Spleen (tissue), 11 donors: Measurements from ENCODE around the gene GGN. TPM values are rescaled to one million over a fixed set of nuclear protein-coding genes. Genes with fewer than 3 reads are reported as not detected.
"Not testable (repeated sequence)": the region's sequence is repeated elsewhere in the genome, so short reads cannot be mapped to it uniquely, and the experiment has no call there.

ENCODE experiments used
- DNase-seq: peaks from one replicate; pipeline ENCODE4 v3.0.0-alpha.2; 2020
- H3K27ac ChIP-seq, 8 donors: fragments of 200-600 bp; sonication (generic) in 7 of 8; 1 replicate in 4 of 8; 2 replicates in 4 of 8; pipeline versions ENCODE4 v1.5.0 to v1.8.0; 2016 to 2021; ENCODE audit warnings: inconsistent platforms in 4 of 8, mild to moderate bottlenecking in 4 of 8, moderate library complexity in 1 of 8
- H3K27me3 ChIP-seq, 7 donors: fragments of 200-600 bp; sonication (generic) in 6 of 7; replicated peaks in 1 of 7; 1 replicate in 4 of 7; 2 replicates in 3 of 7; pipeline versions ENCODE4 v1.5.0 to v1.8.0; 2016 to 2021; ENCODE audit warnings: inconsistent platforms in 3 of 7, mild to moderate bottlenecking in 1 of 7
- H3K36me3 ChIP-seq, 6 donors: fragments of 200-600 bp; sonication (generic) in 5 of 6; 1 replicate in 4 of 6; 2 replicates in 2 of 6; pipeline versions ENCODE4 v1.5.0 to v1.8.0; 2016 to 2021; ENCODE audit warnings: inconsistent platforms in 2 of 6
- H3K4me1 ChIP-seq, 6 donors: fragments of 200-600 bp; sonication (generic) in 5 of 6; 1 replicate in 3 of 6; 2 replicates in 3 of 6; pipeline versions ENCODE4 v1.5.0 to v1.8.0; 2016 to 2021; ENCODE audit warnings: inconsistent platforms in 3 of 6
- H3K4me3 ChIP-seq, 8 donors: fragments of 200-600 bp; sonication (generic) in 7 of 8; 1 replicate in 4 of 8; 2 replicates in 4 of 8; pipeline versions ENCODE4 v1.5.0 to v1.8.0; 2016 to 2021; ENCODE audit warnings: inconsistent platforms in 4 of 8, mild to moderate bottlenecking in 4 of 8, moderate library complexity in 2 of 8
- H3K9me3 ChIP-seq, 8 donors: fragments of 200-600 bp; sonication (generic) in 7 of 8; 1 replicate in 4 of 8; 2 replicates in 4 of 8; pipeline versions ENCODE4 v1.5.0 to v1.8.0; 2016 to 2021; ENCODE audit warnings: inconsistent platforms in 4 of 8
- CTCF ChIP-seq, 11 experiments: fragments of 200-600 bp in 7 of 11; fragments of 450-650 bp in 4 of 11; sonication (generic) in 4 of 11; IDR thresholded peaks in 8 of 11; conservative IDR thresholded peaks in 3 of 11; 1 replicate in 7 of 11; 2 replicates in 4 of 11; pipeline versions ENCODE4 v1.4.0 to v1.8.0; 2016 to 2021; ENCODE audit warnings: antibody characterized with exemption in 11 of 11, inconsistent platforms in 4 of 11, mild to moderate bottlenecking in 1 of 11
- POLR2A ChIP-seq, 3 donors: fragments of 450-650 bp; IDR thresholded peaks; one replicate each; pipeline ENCODE4 v1.5.1; 2017; ENCODE audit warnings: antibody characterized with exemption in 3 of 3, mild to moderate bottlenecking in 1 of 3
- POLR2AphosphoS5 ChIP-seq, 3 donors: sonication (generic); formaldehyde crosslinking; IDR thresholded peaks; one replicate each; pipeline ENCODE4 v1.5.1; 2017; ENCODE audit warnings: antibody characterized with exemption in 3 of 3
- WGBS, 5 donors: extraction: QIAGEN DNeasy Blood & Tissue Kit in 3 of 5; methylation state at CpG; one replicate each; pipeline versions ENCODE4 v1.1.5 to v1.1.7; 2013 to 2018; 5-methylcytosine and 5-hydroxymethylcytosine counted together
- intact Hi-C: fragments of 100-400 bp; cut with DNase I; formaldehyde crosslinking; loops from one replicate; pipeline ENCODE4 v1.15.0; 2023; ENCODE audit warnings: low total_unique reads
- polyA plus RNA-seq, 3 donors: library from polyadenylated mRNA; stranded (reverse); fragments of 200-250 nt; gene quantifications; one replicate each; pipeline ENCODE4 v1.2.1, GENCODE V29; 2013
- total RNA-seq, 7 donors: library from RNA; depleted of rRNA in 3 of 7; stranded (reverse); fragments of >200 nt in 3 of 7; fragmentation: NEBNext Ultra II Directional in 4 of 7; extraction: Animal tissue kit (Norgen Biotek cat#: 25700) in 4 of 7; gene quantifications; one replicate each; pipeline versions ENCODE4 v1.1.0 to v1.2.1, GENCODE V29; 2016 to 2021
- donor health status: healthy with polysubstance abuse.
- donor health status: DM: no; HTN: no; CAD: no; lungs with moderate emphysema.
- donor health status: DM: no; HTN: no; CAD: no.
- donor health status: Bipolar disorder and iron deficiency.
- donor health status: healthy.
- donor health status: DM: no; HTN: no; CAD: no.
- donor health status: DM: yes; HTN: yes; CAD: no.

GGN gene
- total and polyA plus RNA-seq, 10 donors, result 0.08 to 0.19 TPM; not detected in 8

- Histone ChIP-seq H3K27me3 (peaks cover 0 to 66% (median 29%) of the 10 kb centered on the region in 7 donors), H3K36me3 (no peaks in the 10 kb centered on the region), H3K4me1 (peaks cover 0 to 17% (median 9%) of the 10 kb centered on the region in 6 donors), H3K9me3 (no peaks in the 10 kb centered on the region), H3K4me3 (peak within 1 kb of the TSS in 2 of 8 donors; percentile 4 to 49), H3K27ac (no peak within 1 kb of the TSS)
- no peak for TF ChIP-seq POLR2A (IDR thresholded peaks at IDR 0.05)
- TF ChIP-seq CTCF (IDR thresholded peaks at IDR 0.05 in 8 of 11, conservative IDR thresholded peaks at IDR 0.05 in 3 of 11), result no peak
- no peak for TF ChIP-seq POLR2AphosphoS5 (IDR thresholded peaks at IDR 0.05)
- intact Hi-C loops, result no loop called here
- peak; percentile 91 for DNase-seq
- WGBS, 5 donors, result 12 to 19% (median 16%) methylated on average over 19 to 20 of the region's 20 CpGs
Observed at GRCh38 chr19:38433268-38433733, 45.5 kb upstream of the GGN start, which contains the start of gene RYR1. Gene RYR1 (plus strand): TSS chr19:38433691. CDS start chr19:38433830, 139 bp downstream.

- peaks cover 0 to 50% (median 29%) of the 10 kb centered on the region in 7 donors for H3K27me3 ChIP-seq
- WGBS, 5 donors, result 83 to 91% (median 88%) methylated on average over 7 of the region's 7 CpGs
- intact Hi-C loops, result no loop called here
- H3K36me3 ChIP-seq, result no peaks in the 10 kb centered on the region
- H3K4me3 ChIP-seq, result no peak overlapping the region
- H3K9me3 ChIP-seq, result no peaks in the 10 kb centered on the region
- H3K27ac ChIP-seq, result no peak overlapping the region
- no peak for DNase-seq
- no peak for TF ChIP-seq POLR2AphosphoS5 (IDR thresholded peaks at IDR 0.05)
- no peak for TF ChIP-seq CTCF (IDR thresholded peaks at IDR 0.05 in 8 of 11, conservative IDR thresholded peaks at IDR 0.05 in 3 of 11)
- no peak for TF ChIP-seq POLR2A (IDR thresholded peaks at IDR 0.05)
- peaks cover 0 to 26% (median 16%) of the 10 kb centered on the region in 6 donors for H3K4me1 ChIP-seq
Observed at GRCh38 chr19:38430931-38431330, 43.1 kb upstream of the GGN start.

GRCh38 chr19:38429811-38430156 is 42.0 kb upstream of the GGN start:
- Histone ChIP-seq H3K27ac (no peak overlapping the region), H3K4me1 (peaks cover 0 to 37% (median 19%) of the 10 kb centered on the region in 6 donors), H3K27me3 (peaks cover 0 to 39% (median 21%) of the 10 kb centered on the region in 7 donors), H3K9me3 (no peaks in the 10 kb centered on the region), H3K36me3 (no peaks in the 10 kb centered on the region), H3K4me3 (no peak overlapping the region)
- 76 to 91% (median 88%) methylated on average over 2 of the region's 2 CpGs for WGBS, 5 donors
- intact Hi-C loops, result no loop called here
- no peak for TF ChIP-seq POLR2A (IDR thresholded peaks at IDR 0.05)
- TF ChIP-seq POLR2AphosphoS5 (IDR thresholded peaks at IDR 0.05), result no peak
- no peak for TF ChIP-seq CTCF (IDR thresholded peaks at IDR 0.05 in 8 of 11, conservative IDR thresholded peaks at IDR 0.05 in 3 of 11)
- no peak for DNase-seq

- Histone ChIP-seq H3K36me3 (no peaks in the 10 kb centered on the region), H3K4me3 (no peak overlapping the region), H3K4me1 (peaks cover 0 to 35% (median 19%) of the 10 kb centered on the region in 6 donors), H3K27ac (no peak overlapping the region), H3K9me3 (no peaks in the 10 kb centered on the region), H3K27me3 (peaks cover 0 to 33% (median 16%) of the 10 kb centered on the region in 7 donors)
- TF ChIP-seq POLR2A (IDR thresholded peaks at IDR 0.05) (no peak), CTCF (IDR thresholded peaks at IDR 0.05 in 8 of 11, conservative IDR thresholded peaks at IDR 0.05 in 3 of 11) (no peak), POLR2AphosphoS5 (IDR thresholded peaks at IDR 0.05) (no peak)
- no peak for DNase-seq
- intact Hi-C loops, result no loop called here
- 58 to 67% (median 58%) methylated on average over 14 of the region's 14 CpGs for WGBS, 5 donors
Observed at GRCh38 chr19:38429055-38429810, 41.4 kb upstream of the GGN start.

GRCh38 chr19:38427035-38427677 is 39.3 kb upstream of the GGN start:
- H3K27ac ChIP-seq, DNase-seq, H3K4me3 ChIP-seq, H3K36me3 ChIP-seq, H3K9me3 ChIP-seq, intact Hi-C loops: not testable (repeated sequence)
- Histone ChIP-seq H3K27me3 (peaks cover 0 to 18% (median 0%) of the 10 kb centered on the region in 7 donors), H3K4me1 (peaks cover 0 to 41% (median 12%) of the 10 kb centered on the region in 6 donors)
- WGBS, 5 donors, result 57 to 78% (median 61%) methylated on average over 12 to 17 of the region's 17 CpGs
